Endothelial cell of umbilical vein (primary cell): Measurements from ENCODE around the gene TTLL11. TPM values are rescaled to one million over a fixed set of nuclear protein-coding genes. Genes with fewer than 3 reads are reported as not detected.

Experiments used
- BruUV-seq: library from RNA; stranded (reverse); fragments of 400-500 nt; replicated peaks from 2 replicates; lab custom pipeline; 2021; lab: Mats Ljungman, UMichigan
- CTCF ChIA-PET: fragments of 300-600, 350-600 bp; sonication (Branson Sonifier 250); formaldehyde crosslinking; loops from one replicate; lab custom pipeline; 2021; ENCODE audit warnings: antibody characterized with exemption, inconsistent platforms; lab: Charles Lee
- POLR2A ChIA-PET: fragments of 300-600, 350-600 bp; sonication (Branson Sonifier 250); formaldehyde crosslinking; loops from one replicate; lab custom pipeline; 2021; ENCODE audit warnings: antibody characterized with exemption, inconsistent platforms; lab: Charles Lee
- DNase-seq: peaks from one replicate; pipeline ENCODE4 v3.0.0-alpha.2; 2011; ENCODE audit warnings: low read depth, low spot score
- FAIRE-seq: peaks from 2 replicates; lab custom pipeline; 2011; peaks lifted over from hg19 to GRCh38; lab: Jason Lieb, UNC
- H2AFZ ChIP-seq: 2 replicates; pipeline ENCODE4 v1.6.0; 2012; ENCODE audit warnings: low read depth, low read length, control low read depth, inconsistent platforms
- H3K27ac ChIP-seq: 2 replicates; pipeline ENCODE4 v1.5.1; 2011; ENCODE audit warnings: low read depth, mild to moderate bottlenecking, control low read depth, low read length, moderate library complexity; ENCODE audit not compliant: insufficient read depth
- H3K27me3 ChIP-seq, 2 experiments: 2 replicates each; pipeline versions ENCODE4 v1.6.0 to v1.6.1; 2011; ENCODE audit warnings: low read length in 2 of 2, mixed read lengths in 1 of 2; ENCODE audit not compliant: control insufficient read depth in 2 of 2, insufficient read depth in 2 of 2
- H3K36me3 ChIP-seq, 2 experiments: 2 replicates in 1 of 2; 3 replicates in 1 of 2; pipeline ENCODE4 v1.5.1; 2011; ENCODE audit warnings: low read length in 2 of 2, mild to moderate bottlenecking in 1 of 2, moderate library complexity in 1 of 2; ENCODE audit not compliant: control insufficient read depth in 2 of 2, insufficient read depth in 2 of 2; ENCODE audit errors: extremely low read depth in 1 of 2
- H3K4me1 ChIP-seq: 3 replicates; pipeline ENCODE4 v1.5.1; 2011; ENCODE audit warnings: mild to moderate bottlenecking, low read length; ENCODE audit not compliant: control insufficient read depth, insufficient read depth; ENCODE audit errors: extremely low read depth
- H3K4me2 ChIP-seq: 2 replicates; pipeline ENCODE4 v1.6.1; 2011; ENCODE audit warnings: low read length, control low read depth, mixed read lengths; ENCODE audit not compliant: insufficient read depth
- H3K4me3 ChIP-seq, 3 experiments: fragments of 200-600 bp in 1 of 3; sonication (generic), shearing (Covaris generic) in 1 of 3; replicated peaks in 1 of 3; 2 replicates each; pipeline ENCODE4 v1.5.1; 2011 to 2016; ENCODE audit warnings: control low read depth in 3 of 3, low read length in 3 of 3, mild to moderate bottlenecking in 2 of 3, inconsistent platforms in 1 of 3, low read depth in 1 of 3, moderate library complexity in 1 of 3; ENCODE audit not compliant: insufficient read depth in 1 of 3
- H3K79me2 ChIP-seq: 2 replicates; pipeline ENCODE4 v1.6.0; 2012; ENCODE audit warnings: low read length, inconsistent platforms; ENCODE audit not compliant: control insufficient read depth, insufficient read depth
- H3K9ac ChIP-seq: replicated peaks from 2 replicates; pipeline ENCODE3; 2011; ENCODE audit warnings: low read length, control low read depth; ENCODE audit not compliant: insufficient read depth; ENCODE audit errors: extremely low read depth
- H3K9me1 ChIP-seq: replicated peaks from 3 replicates; pipeline ENCODE4 v1.6.0; 2011; ENCODE audit warnings: mild to moderate bottlenecking, low read length; ENCODE audit not compliant: control insufficient read depth, insufficient read depth; ENCODE audit errors: extremely low read depth
- H3K9me3 ChIP-seq: replicated peaks from 2 replicates; pipeline ENCODE4 v1.5.1; 2012; ENCODE audit warnings: low read length, inconsistent platforms; ENCODE audit not compliant: control insufficient read depth, insufficient read depth
- H4K20me1 ChIP-seq: replicated peaks from 2 replicates; pipeline ENCODE3; 2011; ENCODE audit warnings: mild to moderate bottlenecking, low read length; ENCODE audit not compliant: control insufficient read depth, insufficient read depth; ENCODE audit errors: extremely low read depth
- CTCF ChIP-seq, 2 donors: IDR thresholded peaks; 1 replicate in 1 of 2; 2 replicates in 1 of 2; pipeline ENCODE4 v1.5.1; 2011; ENCODE audit warnings: low read length in 2 of 2, mild to moderate bottlenecking in 2 of 2, moderate library complexity in 2 of 2, control low read depth in 1 of 2, inconsistent platforms in 1 of 2, low read depth in 1 of 2; ENCODE audit not compliant: insufficient read depth in 1 of 2; ENCODE audit errors: extremely low read depth in 1 of 2
- EZH2 ChIP-seq: IDR thresholded peaks from 2 replicates; pipeline ENCODE4 v1.6.1; 2012; ENCODE audit warnings: borderline replicate concordance, low read depth, mild to moderate bottlenecking, moderate library complexity, low read length, inconsistent platforms; ENCODE audit not compliant: severe bottlenecking
- FOS ChIP-seq: IDR thresholded peaks from 2 replicates; pipeline ENCODE4 v1.6.1; 2011; ENCODE audit warnings: mild to moderate bottlenecking, low read length, moderate library complexity, borderline replicate concordance; ENCODE audit not compliant: insufficient read depth
- GATA2 ChIP-seq: IDR thresholded peaks from 2 replicates; pipeline ENCODE4 v1.7.0; 2011; ENCODE audit warnings: low read depth, mild to moderate bottlenecking, moderate library complexity, mixed read lengths, low read length; ENCODE audit not compliant: insufficient read length, insufficient read depth
- JUN ChIP-seq: IDR thresholded peaks from 2 replicates; pipeline ENCODE4 v1.6.1; 2011; ENCODE audit warnings: borderline replicate concordance, low read depth; ENCODE audit not compliant: insufficient read length, insufficient read depth
- MYC ChIP-seq: IDR thresholded peaks from one replicate; pipeline ENCODE4 v1.6.1; 2011; ENCODE audit warnings: mild to moderate bottlenecking, low read depth, low read length
- POLR2A ChIP-seq: IDR thresholded peaks from 2 replicates; pipeline ENCODE4 v1.6.1; 2012; ENCODE audit warnings: low read depth, mild to moderate bottlenecking, control low read depth, low read length
- POLR2AphosphoS5 ChIP-seq: IDR thresholded peaks from 2 replicates; pipeline ENCODE4 v1.6.1; 2012; ENCODE audit warnings: low read depth, mild to moderate bottlenecking, control low read depth, low read length, moderate library complexity; ENCODE audit not compliant: insufficient read depth
- dilution Hi-C: fragments of 300-500 bp; cut with MboI; formaldehyde crosslinking; loops from one replicate; pipeline ENCODE4 v1.15.0; 2019; ENCODE audit warnings: low sequenced_read_pairs; ENCODE audit not compliant: extremely low pct_ligation_motif_present
- intact Hi-C: fragments of 100-400 bp; cut with micrococcal nuclease; formaldehyde crosslinking; loops from one replicate; pipeline ENCODE4 v1.10.0; 2022
- polyA plus RNA-seq, 4 experiments: library from polyadenylated mRNA; depleted of rRNA in 3 of 4; stranded (reverse) in 3 of 4; unstranded in 1 of 4; fragments of >200 nt; gene quantifications; 2 replicates each; pipeline versions ENCODE4 v1.2.1 to v1.2.3, GENCODE V29; 2011 to 2012; ENCODE audit warnings: missing spikeins in 1 of 4
- total RNA-seq: library from RNA; stranded (reverse); gene quantifications from 2 replicates; pipeline ENCODE4 v1.2.3, GENCODE V29; 2021
- TF ChIP-seq, protein P1 (sequence below): IDR thresholded peaks from 2 replicates; pipeline ENCODE4 v1.6.1; 2011; ENCODE audit not compliant: insufficient read depth, insufficient read length

TTLL11 gene
- total and polyA plus RNA-seq, 2 donors (not counting 3 experiments of a cell fraction or from before 2014, with no cell fraction given), result 4.9 to 5.1 TPM

- H3K9me3 ChIP-seq, result no peaks in the 10 kb centered on the region
- TF ChIP-seq GATA2 (no peak), CTCF (IDR thresholded peaks at IDR 0.05; ENCODE audit: extremely low read depth in 1 of 2, insufficient read depth in 1 of 2, low read depth in 1 of 2, low read length in 2 of 2) (no peak), EZH2 (no peak), POLR2A (no peak), JUN (no peak), MYC (no peak), FOS (no peak), POLR2AphosphoS5 (no peak)
- TF ChIP-seq, protein P1, sequence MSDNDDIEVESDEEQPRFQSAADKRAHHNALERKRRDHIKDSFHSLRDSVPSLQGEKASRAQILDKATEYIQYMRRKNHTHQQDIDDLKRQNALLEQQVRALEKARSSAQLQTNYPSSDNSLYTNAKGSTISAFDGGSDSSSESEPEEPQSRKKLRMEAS, result no peak
- H3K36me3 ChIP-seq, result no peaks in the 10 kb centered on the region
- no peaks in the 10 kb centered on the region for H3K27me3 ChIP-seq
- H4K20me1 ChIP-seq, result no peaks in the 10 kb centered on the region
- no peak overlapping the region for H3K4me2 ChIP-seq
- H3K9ac ChIP-seq, result no peak overlapping the region
- no peaks in the 10 kb centered on the region for H3K9me1 ChIP-seq
- dilution Hi-C loops (loop anchor here (25.0 kb wide), 1 partner anchor 260 kb away; the partner anchor contains the start of gene PTGS1), intact Hi-C loops (no loop called here)
- no peaks in the 10 kb centered on the region for H3K79me2 ChIP-seq
- no peak overlapping the region for H3K4me3 ChIP-seq
- DNase-seq (no peak), FAIRE-seq (no peak)
- H2AFZ ChIP-seq, result no peak overlapping the region
- CTCF ChIA-PET, result interaction anchor here (0.8 to 4.6 kb wide), 4 partner anchors 9 to 248 kb away, joined by 3 to 44 read pairs (median 14); no protein-coding TSS in a partner anchor
- POLR2A ChIA-PET, result no interaction called here
- H3K27ac ChIP-seq, result no peak overlapping the region
- no TSS peak for BruUV-seq
- H3K4me1 ChIP-seq, result no peaks in the 10 kb centered on the region
Measured at GRCh38 chr9:122102156-122102555, 9.0 kb upstream of the TTLL11 start.
